HG03103 (cell line): Measurements from ENCODE around the gene ALLC.

Experiments used
- ATAC-seq: cut with Tn5 transposase; IDR thresholded peaks from one replicate; pipeline ENCODE4 v1.9.1; 2021; ENCODE audit warnings: low read depth; ENCODE audit not compliant: unreplicated experiment

Gene ALLC

GRCh38 chr2:3708576-3708975, 50.6 kb downstream of the ALLC start:
- ATAC-seq: no peak

DNA sequence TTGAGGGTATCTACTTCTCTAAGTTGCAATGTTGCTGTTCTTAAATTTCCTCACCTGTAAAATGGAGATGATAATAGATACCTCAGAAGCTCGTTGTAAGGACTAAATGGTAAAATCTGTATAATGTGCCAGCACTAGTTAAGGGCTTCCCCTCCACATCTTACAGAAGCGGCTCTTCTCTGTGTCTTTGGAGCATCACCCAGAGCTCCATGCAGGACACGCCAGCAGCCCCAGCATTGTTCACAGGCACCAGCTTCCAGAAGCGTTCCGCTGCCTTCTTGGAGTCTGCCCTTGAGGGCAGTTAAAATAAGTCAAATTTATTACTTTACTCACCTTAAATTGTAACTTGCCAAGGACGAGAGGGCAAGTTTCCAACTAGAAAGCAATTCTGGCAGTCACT, 51.2 kb downstream of the ALLC start:
- no peak for ATAC-seq

- no peak for ATAC-seq
Measured at GRCh38 chr2:3712424-3712823, 54.4 kb downstream of the ALLC start.

DNA sequence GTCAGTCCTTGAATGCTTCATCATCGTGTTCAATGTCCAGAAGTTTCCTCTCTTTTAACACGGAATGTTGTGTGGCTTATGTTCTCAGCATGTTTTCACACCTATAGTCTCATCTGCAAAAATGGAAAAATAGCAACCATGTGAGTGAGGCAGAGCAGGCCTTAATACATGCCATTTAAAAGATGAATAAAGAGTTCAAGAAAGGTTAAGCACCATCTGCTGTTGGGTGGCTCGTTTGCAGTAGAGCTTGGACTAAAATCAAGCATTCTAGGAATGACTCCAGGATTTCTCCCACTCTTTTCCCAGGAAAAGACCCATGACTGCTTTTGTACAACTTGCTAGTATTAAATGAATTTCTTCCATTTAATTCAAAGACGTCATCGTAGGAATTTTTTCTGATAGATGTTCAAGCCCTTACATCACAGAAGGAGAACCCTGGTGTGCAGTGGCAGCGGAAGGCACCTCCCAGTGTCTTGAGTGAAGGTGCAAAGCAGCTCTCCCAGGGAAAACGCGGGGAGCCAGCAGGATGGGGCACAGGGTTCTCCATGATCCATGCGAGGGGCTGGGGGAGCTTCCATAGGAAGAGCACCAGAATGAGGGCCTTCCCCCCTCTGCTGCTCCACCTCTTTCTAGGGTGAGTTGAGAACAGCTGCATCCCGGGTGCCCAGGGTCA, 55.0 kb downstream of the ALLC start:
- ATAC-seq: no peak

DNA sequence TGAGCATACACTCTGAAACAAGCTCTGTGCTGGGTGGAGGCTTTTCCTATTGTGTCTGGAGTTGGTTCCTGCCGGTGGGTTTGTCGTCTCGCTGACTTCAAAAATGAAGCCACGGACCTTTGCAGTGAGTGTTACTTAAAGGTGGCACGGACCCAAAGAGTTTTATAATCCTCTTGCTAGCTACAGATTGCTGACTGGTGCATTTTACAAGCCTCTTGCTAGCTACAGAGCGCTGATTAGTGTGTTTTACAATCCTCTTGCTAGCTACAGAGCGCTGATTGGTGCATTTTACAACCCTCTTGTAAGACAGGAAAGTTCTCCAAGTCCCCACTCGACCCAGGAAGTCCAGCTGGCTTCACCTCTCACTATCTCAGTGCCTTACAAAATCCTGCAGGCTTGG, 60.7 kb downstream of the ALLC start:
- no peak for ATAC-seq

DNA sequence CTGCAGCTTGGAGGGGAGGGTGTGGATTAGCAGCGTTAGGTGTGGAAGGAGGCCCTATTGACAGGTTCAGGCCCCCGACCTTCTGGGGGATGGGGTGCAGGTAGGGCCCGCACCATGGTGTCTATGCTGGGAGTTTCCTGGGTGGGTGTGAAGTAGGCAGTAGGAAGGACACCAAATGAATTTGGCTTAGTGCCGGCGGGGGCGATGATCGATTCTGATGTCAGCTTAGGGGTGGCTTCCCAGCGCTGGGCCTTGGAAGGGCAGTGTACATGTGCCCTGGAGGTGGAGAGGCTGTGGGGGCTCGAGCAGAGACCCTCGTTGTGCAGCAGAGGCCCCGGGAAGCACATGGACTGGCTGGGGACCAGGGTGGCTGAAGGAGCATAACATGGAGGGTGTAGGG, 67.0 kb downstream of the ALLC start:
- no peak for ATAC-seq

DNA sequence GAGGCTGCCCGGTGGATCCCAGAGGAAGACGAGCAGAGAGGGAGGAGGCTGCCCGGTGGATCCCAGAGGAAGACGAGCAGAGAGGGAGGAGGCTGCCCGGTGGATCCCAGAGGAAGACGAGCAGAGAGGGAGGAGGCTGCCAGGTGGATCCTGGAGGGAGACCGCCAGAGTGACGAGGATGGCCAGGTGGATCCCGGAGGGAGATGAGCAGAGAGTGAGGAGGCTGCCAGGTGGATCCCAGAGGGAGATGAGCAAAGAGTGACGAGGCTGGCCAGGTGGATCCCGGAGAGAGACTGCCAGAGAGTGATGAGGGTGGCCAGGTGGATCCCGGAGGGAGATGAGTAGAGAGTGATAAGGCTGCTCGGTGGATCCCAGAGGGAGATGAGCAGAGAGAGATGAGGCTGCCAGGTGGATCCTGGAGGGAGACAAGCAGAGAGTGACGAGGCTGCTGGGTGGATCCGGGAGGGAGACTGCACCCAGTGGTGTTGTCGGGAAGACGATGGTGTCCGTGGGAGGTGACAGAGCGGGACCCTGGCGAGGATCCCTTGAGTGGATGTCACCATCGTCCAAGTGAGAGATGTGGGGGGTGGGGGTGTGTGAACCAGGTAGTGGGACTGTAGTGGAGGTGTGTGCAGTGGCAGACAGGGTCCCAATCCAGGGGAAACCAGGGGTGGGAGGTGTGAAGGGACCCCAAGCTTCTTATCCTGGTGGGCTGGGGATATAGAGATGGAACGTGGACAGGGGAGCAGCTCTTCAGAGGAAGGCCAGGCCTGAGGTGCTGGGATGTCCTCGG, 67.7 kb downstream of the ALLC start:
- ATAC-seq: no peak

DNA sequence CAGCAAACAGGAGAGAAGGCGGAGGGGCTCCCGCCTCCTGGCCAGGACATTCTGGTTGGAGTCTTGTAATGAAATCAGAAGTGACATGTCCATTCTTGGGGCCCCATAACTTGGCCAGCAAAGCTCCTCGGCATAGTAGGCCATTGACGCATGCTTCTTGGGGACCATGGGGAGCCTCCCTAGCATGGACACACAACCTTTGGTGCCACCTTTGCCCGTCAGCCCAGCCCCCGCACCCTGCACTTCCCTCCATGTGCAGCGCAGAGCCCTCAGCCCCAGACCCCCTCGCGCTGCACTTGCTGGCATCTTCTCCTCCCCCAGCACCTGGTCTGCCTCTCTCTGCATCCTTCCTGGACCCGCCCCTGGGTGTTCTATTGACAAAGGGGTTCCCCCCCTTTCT, 68.5 kb downstream of the ALLC start:
- no peak for ATAC-seq

DNA sequence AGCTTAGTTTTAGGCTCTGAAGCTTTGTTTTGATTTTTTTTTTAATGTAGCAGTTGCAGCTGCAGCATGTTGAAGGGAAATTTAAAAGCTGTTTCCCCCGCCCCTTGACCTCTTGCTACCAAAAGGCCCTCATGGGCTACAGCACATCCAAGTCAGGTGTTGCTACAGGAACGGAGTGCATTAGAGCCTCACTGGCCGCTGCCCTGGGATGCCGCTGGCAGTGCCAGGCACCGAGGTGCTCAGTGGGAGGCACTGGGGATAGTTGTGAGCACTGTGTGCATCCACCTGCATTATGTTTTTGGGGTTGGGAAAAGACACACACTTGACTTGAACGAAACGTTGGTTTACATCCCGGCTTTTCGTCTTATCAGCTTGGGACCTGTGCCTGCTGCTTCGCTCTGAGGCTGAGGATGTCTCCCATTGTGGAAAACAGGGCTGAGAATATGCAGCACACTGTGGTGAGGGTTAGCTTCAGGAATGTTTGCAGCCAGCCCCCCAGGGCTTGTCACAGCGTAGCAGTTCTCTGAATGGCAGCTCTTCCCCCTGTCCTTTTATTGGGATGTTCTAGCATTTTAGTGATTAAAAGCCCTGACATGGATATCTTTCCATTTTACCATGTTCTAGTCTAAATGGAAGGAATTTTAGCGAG, 69.5 kb downstream of the ALLC start:
- ATAC-seq: no peak

DNA sequence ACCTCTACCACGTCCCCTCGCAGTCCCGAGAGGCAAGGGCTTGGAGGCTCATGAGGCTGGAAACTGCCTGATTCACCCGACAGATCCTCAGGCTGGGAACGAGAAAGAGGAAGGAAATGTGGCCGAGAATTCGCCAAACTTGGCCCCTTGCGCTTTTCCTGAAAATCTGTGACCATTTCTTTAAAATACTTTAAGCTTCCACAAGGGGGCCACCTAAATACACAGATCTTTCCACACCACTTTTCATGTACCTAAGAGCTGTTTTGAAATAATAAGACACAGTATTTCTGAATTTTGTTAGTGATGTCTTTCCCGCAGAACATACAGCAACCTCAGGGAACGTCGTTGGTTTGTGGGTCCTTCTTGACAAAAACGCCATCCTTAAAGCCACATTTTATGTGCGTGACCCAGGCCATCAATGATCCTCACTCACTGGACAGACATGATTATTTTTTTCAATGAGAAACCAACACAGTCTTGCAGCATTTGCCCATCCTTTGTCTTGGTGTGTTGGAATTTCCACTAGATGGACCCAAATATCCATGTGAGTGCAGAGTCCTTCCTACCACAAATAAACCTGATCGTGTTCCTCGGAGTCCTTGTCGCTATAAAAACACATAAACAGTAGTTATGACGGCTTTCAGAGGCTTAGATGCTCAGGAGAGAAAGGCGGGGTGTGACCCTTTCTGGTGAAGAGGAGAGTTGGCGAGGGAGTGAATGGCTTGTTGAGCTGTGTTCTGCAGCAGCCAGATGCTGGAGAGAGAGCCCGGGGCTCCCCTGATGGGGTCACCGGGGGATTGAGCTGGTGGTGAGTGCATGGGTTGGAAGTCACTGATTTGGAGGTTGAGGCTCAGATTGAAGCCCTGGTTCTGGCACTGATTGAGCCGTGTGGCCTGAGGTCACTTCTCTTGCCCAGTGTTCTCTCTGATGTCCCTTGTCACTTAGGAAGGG, 70.4 kb downstream of the ALLC start:
- no peak for ATAC-seq

- no peak for ATAC-seq
Measured at GRCh38 chr2:3729055-3729448, 71.1 kb downstream of the ALLC start.

GRCh38 chr2:3729786-3730185, 71.8 kb downstream of the ALLC start:
- no peak for ATAC-seq

DNA sequence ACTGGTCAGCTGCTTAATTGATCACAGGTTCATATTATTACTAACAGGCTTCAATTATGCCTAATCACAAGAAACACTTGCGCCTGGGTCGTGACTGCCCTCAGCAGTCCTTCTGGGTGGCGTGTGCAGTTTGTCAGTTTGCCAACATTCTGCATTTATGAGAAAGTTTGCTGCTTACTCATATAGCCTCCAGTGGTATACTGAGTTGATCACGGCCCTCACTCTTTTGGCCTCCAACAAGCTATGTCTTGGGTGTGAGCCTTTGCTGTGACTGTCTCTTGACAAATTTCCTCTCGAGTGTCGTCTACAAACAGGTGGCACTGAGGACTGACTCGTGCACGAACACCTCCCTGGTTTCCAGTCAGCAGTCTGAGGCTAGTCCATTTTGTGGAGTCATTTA, 72.6 kb downstream of the ALLC start:
- no peak for ATAC-seq

- ATAC-seq: no peak
Measured at GRCh38 chr2:3731829-3732228, 73.8 kb downstream of the ALLC start.

DNA sequence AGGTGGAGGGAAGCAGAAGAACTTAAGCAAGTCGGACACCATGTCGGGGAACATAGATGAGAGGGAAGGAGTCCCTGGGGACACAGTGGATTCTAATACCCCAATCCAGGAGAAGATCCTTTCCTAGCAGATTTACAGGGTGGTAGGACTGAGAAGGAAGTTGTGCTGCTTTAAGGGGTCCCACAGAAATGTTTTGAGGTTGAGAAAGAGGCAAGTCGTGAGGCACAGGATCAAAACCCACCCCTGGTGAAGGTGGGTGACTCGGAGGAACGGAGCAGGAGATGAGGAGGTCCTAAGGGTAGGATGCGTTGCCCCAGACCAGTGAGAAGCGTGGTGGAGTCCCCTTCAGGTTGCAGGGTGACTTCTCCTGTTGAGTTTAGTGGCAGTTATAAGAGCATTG, 78.1 kb downstream of the ALLC start:
- no peak for ATAC-seq

GRCh38 chr2:3737128-3737527, 79.1 kb downstream of the ALLC start:
- no peak for ATAC-seq

GRCh38 chr2:3738454-3738853, 80.5 kb downstream of the ALLC start:
- no peak for ATAC-seq

GRCh38 chr2:3739313-3739712, 81.3 kb downstream of the ALLC start:
- ATAC-seq: no peak

DNA sequence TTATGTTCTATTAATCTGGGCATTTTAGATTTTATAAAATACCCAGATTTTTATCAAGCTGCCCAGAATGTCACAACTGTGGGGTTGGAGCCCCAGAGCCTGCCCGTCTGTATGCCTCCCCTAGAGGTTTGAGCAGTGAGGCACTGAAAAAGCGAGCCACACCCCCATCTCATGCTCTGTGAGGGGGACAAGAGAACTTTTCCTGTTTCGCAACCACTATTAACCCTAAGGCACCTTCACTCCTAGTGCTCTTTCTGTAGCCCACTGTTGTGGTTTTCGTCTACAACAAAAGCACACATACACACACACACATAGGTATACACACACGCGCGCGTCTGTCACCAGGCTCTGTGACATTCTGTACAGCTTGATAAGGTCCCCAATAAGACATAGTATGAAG, 83.4 kb downstream of the ALLC start:
- no peak for ATAC-seq

GRCh38 chr2:3741867-3742602, 84.0 kb downstream of the ALLC start:
- no peak for ATAC-seq
